ENCODE results near the gene LCE1B. TPM values are rescaled to one million over a fixed set of nuclear protein-coding genes. Genes with fewer than 3 reads are reported as not detected.

LCE1B gene
- not detected in 2 replicates for total RNA-seq

GRCh38 chr1:152811671-152812070 is at the start of gene LCE1B:
Gene LCE1B (plus strand): TSS chr1:152811971. CDS start chr1:152812447, 476 bp downstream.

DNA sequence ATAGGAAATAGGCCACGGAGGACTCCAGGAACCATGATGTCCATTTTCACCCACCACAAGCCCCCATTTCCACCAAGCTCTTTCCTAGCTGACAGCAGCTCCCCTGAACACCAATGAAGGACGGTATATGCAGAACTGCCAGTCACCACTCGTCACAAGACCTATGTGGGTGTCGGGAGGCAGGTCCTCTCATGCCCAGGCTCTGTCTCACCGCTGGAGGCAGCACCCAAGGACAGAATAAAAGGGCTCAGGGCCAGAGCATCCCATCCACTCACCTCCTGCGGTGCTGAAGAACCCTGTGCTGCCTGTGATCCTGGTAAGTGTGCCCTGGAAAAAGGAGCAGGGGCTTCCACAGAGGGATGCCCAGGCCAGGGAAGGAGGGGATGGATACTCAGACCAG is 36.9 kb upstream of the LCE1B start, which contains the start of gene LCE1F:
TSS of gene LCE1F (plus strand) at position 266 of the 400 bp plus-strand sequence. CDS start 1,232 bp downstream, outside the sequence.

DNA sequence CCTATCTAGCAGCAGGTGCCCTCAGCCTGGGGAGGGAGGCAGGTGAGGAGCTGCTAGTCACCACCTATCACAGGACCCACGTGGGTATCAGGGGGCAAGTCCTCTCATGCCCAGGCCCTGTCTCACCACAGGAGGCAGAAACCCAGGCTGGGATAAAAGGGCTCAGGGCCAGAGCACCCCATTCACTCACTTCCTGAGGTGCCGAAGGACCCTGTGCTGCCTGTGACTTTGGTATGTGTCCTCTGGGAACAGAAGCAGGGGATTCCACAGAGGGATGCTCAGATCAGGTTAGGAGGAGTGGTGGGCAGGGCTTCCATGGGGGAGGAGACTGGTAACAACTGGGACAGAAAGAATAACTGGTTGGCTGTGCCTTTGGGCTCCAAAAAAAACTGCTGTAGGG is 25.7 kb upstream of the LCE1B start, which contains the start of gene LCE1E:
TSS of gene LCE1E (plus strand) at position 181 of the 400 bp plus-strand sequence. CDS start 1,043 bp downstream, outside the sequence.

GRCh38 chr1:152796421-152796820 is 15.3 kb upstream of the LCE1B start, which contains the start of gene LCE1D:
Gene LCE1D (plus strand): TSS chr1:152796721. CDS start chr1:152797795, 1,074 bp downstream.

DNA sequence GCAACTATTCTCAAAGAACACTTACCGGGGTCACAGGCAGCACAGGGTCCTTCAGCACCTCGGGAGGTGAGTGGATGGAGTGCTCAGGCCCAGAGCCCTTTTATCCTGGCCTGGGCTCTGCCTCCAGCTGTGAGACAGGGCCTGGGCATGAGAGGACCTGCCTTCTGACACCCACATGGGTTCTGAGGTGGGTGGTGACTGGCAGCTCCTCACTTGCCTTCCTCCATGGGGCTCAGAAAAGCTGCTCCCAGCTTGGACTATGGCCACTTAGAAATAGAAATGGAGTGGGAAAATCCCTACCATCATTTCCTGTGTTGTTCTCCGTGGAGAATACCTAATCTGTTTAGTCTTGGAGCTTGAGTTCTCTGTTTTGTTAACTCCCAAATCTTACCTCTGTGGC is 5.2 kb upstream of the LCE1B start, which contains the start of gene LCE1C:
TSS of gene LCE1C (minus strand) at position 76 of the 400 bp plus-strand sequence. CDS start 1,173 bp downstream, outside the sequence.

DNA sequence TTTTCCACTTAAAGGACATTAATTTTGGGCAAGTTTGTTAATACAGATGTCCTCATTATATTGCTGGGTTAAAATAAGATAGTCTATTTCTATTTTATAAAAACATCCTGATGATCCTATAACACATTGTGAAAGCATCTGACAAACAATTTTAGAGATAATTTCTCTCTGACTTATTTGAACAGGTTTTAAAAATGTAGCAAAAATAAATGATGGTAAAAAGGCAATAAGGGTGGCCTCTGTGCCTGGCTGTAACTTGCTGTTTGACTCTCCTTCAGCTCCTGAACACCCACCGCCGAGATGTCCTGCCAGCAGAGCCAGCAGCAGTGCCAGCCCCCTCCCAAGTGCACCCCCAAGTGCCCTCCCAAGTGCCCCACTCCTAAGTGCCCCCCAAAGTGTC is 15.4 kb downstream of the LCE1B start, which contains the start of gene LCE1A:
TSS of gene LCE1A (plus strand) at position 301 of the 400 bp plus-strand sequence. CDS start at position 301, 0 bp downstream.

DNA sequence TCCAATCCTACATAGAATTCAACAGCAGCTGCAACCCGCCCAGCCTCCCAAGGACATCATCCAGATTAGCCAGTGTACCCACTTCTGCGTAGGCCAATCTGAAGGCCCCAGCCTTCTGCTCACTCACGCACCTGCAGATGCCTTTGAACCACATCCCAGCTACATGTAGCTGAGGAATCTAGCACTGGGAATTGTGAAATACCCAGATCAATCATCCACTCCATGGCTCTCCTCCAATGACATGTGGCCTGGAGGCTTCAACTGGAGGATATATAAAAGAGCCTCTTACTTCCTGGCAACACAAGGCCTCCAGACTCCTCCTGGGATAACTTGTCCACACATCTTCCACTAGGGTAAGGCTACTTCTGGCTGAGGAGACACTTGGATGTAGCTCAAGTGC is 30.8 kb downstream of the LCE1B start, which contains the start of gene LCE6A:
TSS of gene LCE6A (plus strand) at position 301 of the 400 bp plus-strand sequence. CDS start 665 bp downstream, outside the sequence.

DNA sequence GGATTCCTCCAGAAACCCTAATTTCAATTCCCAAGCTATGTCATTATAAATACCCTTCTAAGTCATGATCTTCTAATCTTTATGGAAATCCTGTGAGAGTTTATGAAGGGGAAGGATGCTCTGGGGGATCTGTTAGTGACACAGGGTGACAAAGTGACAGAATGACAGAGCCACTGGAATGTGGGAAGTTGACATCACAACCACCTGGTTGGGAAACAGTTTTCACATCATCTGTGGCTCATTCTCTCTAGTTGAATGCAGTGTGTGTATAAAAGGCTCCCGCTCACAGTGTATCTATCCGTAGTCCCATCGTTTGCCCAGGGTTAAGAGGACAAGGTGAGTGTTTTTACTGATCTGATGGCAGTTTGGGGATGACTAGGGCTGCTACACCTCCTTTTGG is 47.9 kb downstream of the LCE1B start, which contains the start of gene LCE7A:
TSS of gene LCE7A (plus strand) at position 301 of the 400 bp plus-strand sequence. CDS start 702 bp downstream, outside the sequence.

Other genes starting within 250 kb of the LCE1B start
- not detected in 2 replicates for gene LCE3E, start 245.2 kb upstream of the LCE1B start, total RNA-seq
- gene LCE3D, start 231.5 kb upstream of the LCE1B start, total RNA-seq: not detected in 2 replicates
- gene LCE3C, start 211.7 kb upstream of the LCE1B start, total RNA-seq: not detected in 2 replicates
- gene LCE3B, start 198.2 kb upstream of the LCE1B start, total RNA-seq: not detected in 2 replicates
- not detected in 2 replicates for gene LCE3A, start 188.9 kb upstream of the LCE1B start, total RNA-seq
- not detected in 2 replicates for gene LCE2D, start 148.6 kb upstream of the LCE1B start, total RNA-seq
- gene LCE2C, start 136.7 kb upstream of the LCE1B start, total RNA-seq: not detected in 2 replicates
- gene LCE2B, start 125.8 kb upstream of the LCE1B start, total RNA-seq: not detected in 2 replicates
- not detected in 2 replicates for gene LCE2A, start 113.6 kb upstream of the LCE1B start, total RNA-seq
- gene LCE4A, start 103.8 kb upstream of the LCE1B start, total RNA-seq: not detected in 2 replicates
- gene KPRP, start 53.9 kb upstream of the LCE1B start, total RNA-seq: not detected in 2 replicates
- gene LCE1F, start 36.8 kb upstream of the LCE1B start, total RNA-seq: not detected in 2 replicates
- not detected in 2 replicates for gene LCE1E, start 25.7 kb upstream of the LCE1B start, total RNA-seq
- not detected in 2 replicates for gene LCE1D, start 15.2 kb upstream of the LCE1B start, total RNA-seq
- not detected in 2 replicates for gene LCE1C, start 5.3 kb upstream of the LCE1B start, total RNA-seq
- gene LCE1A, start 15.5 kb downstream of the LCE1B start, total RNA-seq: not detected in 2 replicates
- gene LCE6A, start 30.9 kb downstream of the LCE1B start, total RNA-seq: not detected in 2 replicates
- not detected in 2 replicates for gene LCE7A, start 48.0 kb downstream of the LCE1B start, total RNA-seq
- gene SMCP, start 66.4 kb downstream of the LCE1B start, total RNA-seq: not detected in 2 replicates
- not detected in 2 replicates for gene IVL, start 96.6 kb downstream of the LCE1B start, total RNA-seq
- gene SPRR5, start 135.2 kb downstream of the LCE1B start, total RNA-seq: not detected in 2 replicates
- not detected in 2 replicates for gene SPRR4, start 158.7 kb downstream of the LCE1B start, total RNA-seq
- not detected in 2 replicates for gene SPRR1A, start 172.1 kb downstream of the LCE1B start, total RNA-seq
- gene SPRR3, start 189.8 kb downstream of the LCE1B start, total RNA-seq: not detected in 2 replicates
- gene SPRR1B, start 219.2 kb downstream of the LCE1B start, total RNA-seq: not detected in 2 replicates
- not detected in 2 replicates for gene SPRR2D, start 229.1 kb downstream of the LCE1B start, total RNA-seq
- not detected in 2 replicates for gene SPRR2A, start 245.5 kb downstream of the LCE1B start, total RNA-seq

Measured in bladder microvascular endothelial cell (primary cell).